Fibroblast of pulmonary artery (primary cell): ENCODE measurements around the gene CAMTA1.

ENCODE experiments used
- DNase-seq: peaks from one replicate; pipeline ENCODE4 v3.0.0-alpha.2; 2010; ENCODE audit warnings: low read depth
- H3K4me3 ChIP-seq: replicated peaks from 2 replicates; pipeline ENCODE4 v1.5.1; 2011; ENCODE audit warnings: low read depth, mild to moderate bottlenecking, control low read depth, low read length, moderate library complexity
- TF ChIP-seq, protein P1 (sequence below): IDR thresholded peaks from 2 replicates; pipeline ENCODE4 v1.5.1; 2011; ENCODE audit warnings: mild to moderate bottlenecking, control low read depth, low read length, inconsistent platforms; ENCODE audit errors: missing control alignments

CAMTA1 gene

DNA sequence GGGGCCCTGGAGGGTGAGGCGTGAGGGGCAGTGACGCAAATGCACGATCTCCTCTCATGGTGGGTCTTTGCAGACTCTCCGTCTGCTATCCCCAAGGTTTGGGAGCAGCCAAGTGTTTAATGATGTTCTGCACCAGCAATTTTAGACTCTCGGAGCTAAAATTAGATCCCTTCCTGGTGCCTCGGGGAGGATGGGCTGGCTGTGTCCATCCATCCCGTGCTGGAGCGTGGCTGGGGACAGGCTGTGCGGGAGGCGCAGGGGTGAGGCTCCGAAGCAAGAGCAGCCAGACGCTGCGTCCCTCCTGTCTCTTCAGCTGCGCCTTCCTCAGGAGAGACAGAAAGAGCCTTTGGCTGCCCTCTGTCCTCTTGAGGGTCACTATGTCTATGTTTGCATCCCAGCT lies 387.6 kb downstream of the CAMTA1 start:
- H3K4me3 ChIP-seq, result no peak overlapping the region
- TF ChIP-seq, protein P1, sequence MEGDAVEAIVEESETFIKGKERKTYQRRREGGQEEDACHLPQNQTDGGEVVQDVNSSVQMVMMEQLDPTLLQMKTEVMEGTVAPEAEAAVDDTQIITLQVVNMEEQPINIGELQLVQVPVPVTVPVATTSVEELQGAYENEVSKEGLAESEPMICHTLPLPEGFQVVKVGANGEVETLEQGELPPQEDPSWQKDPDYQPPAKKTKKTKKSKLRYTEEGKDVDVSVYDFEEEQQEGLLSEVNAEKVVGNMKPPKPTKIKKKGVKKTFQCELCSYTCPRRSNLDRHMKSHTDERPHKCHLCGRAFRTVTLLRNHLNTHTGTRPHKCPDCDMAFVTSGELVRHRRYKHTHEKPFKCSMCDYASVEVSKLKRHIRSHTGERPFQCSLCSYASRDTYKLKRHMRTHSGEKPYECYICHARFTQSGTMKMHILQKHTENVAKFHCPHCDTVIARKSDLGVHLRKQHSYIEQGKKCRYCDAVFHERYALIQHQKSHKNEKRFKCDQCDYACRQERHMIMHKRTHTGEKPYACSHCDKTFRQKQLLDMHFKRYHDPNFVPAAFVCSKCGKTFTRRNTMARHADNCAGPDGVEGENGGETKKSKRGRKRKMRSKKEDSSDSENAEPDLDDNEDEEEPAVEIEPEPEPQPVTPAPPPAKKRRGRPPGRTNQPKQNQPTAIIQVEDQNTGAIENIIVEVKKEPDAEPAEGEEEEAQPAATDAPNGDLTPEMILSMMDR, result no peak
- no peak for DNase-seq

DNA sequence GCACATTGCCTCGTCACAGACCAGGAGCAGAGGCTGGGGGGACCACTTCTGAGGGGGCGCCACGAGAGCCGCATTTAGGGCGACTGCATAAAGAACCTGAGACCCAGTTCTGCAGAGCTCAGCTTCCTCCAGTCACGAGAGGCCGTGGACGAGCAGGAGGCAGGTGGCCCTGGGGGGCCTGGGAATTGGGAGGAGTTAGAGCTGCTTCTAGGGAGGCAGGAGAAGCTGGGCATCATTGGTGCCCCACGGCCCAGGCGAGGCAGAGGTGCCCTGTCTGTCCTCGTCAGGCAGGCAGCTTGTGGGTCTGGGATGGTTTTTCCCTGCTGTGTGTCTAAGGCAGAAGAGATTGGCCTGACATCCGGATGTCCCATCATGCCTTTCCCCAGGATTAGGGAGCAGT lies 389.3 kb downstream of the CAMTA1 start:
- H3K4me3 ChIP-seq, result no peak overlapping the region
- TF ChIP-seq, protein P1, result no peak
- no peak for DNase-seq

DNA sequence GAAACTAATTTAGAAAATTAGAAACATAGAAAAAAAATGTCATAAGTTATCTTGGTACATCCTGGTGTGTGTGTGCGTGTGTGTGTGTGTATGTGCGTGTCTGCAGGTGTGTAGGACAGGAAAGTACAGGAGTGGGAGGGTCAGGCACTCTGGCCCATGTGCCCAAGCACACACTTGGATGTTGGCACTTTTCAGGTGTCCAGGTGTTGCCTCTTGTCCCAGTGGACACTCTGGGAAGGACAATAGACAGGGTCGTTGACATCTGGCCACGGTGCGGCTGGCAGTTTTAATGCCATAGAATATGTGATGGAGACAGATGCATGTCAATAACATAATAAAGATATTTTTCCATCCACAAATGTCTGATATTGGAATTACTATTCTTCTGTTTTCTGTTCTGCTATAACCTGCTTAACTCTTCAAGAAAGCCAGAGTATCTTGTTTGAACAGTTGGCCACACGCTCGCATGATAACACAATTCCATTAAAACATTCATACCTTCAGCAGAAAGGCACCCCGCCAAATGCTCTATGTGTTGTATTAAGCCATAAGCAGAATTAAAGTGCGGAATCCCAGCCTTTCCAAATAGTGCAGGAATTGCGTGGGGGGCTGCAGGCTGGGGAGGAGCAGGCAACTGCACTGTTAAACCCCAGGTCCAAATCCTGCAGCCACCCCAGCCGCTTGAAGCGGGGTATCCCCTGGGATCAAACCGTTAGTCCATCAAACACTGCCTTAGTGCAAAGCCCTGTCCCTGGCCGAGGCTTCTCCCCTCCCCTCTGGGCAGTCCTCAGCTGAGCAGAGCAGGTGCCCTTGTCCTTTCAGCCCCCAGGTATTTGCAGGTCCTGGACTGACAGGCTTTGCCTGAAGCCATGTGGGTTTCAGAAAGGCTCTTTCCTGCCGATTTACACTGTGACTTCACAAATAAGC lies 390.0 kb downstream of the CAMTA1 start:
- DNase-seq, result no peak
- TF ChIP-seq, protein P1, result no peak
- no peak overlapping the region for H3K4me3 ChIP-seq

DNA sequence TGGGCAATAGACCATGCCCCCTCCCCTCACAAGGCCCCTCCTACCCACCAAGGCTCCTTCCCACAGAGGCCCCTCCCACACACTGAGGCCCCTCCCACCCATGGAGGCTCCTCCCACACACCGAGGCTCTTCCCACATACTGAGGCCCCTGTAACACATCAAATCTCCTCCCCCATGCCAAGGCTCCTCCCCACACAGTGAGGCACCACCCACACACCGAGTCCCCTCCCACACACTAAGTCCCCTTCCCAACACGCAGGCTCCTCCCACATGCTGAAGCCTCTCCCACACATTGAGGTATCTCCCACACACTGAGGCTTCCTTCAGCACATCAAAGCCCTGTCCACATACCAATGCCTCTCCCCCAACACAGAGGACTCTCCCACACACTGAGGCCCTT lies 391.8 kb downstream of the CAMTA1 start:
- TF ChIP-seq, protein P1, result no peak
- H3K4me3 ChIP-seq, result no peak overlapping the region
- no peak for DNase-seq

DNA sequence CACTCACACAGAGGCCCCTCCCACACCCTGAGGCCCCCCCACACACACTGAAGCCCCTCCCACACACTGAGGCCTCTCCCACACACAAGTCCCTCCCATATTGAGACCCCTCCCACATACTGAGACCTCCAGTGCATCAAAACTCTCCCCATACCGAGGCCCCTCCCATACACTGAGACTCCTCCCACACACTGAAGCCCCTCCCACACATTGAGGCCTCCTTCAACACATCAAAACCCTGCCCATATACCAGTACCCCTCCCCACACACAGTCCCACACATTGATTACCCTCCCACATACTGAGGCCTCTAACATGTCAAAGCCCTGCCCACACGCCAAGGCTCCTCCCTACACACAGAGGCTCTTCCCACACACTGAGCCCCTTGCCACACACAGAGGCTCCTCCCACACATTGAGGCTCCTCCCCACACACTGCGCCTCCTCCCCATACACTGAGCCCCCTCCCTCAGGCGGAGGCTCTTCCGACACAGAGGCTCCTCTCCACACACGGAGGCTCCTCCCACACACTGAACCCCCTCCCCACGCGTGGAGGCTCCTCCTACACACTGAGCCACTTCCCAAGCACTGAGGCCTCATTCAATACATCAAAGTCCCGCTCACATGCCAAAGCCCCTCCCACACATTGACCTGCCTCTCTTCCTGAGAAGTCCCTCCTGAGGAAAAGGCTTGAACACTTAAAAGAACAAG lies 392.3 kb downstream of the CAMTA1 start:
- TF ChIP-seq, protein P1, result no peak
- H3K4me3 ChIP-seq, result no peak overlapping the region
- no peak for DNase-seq

DNA sequence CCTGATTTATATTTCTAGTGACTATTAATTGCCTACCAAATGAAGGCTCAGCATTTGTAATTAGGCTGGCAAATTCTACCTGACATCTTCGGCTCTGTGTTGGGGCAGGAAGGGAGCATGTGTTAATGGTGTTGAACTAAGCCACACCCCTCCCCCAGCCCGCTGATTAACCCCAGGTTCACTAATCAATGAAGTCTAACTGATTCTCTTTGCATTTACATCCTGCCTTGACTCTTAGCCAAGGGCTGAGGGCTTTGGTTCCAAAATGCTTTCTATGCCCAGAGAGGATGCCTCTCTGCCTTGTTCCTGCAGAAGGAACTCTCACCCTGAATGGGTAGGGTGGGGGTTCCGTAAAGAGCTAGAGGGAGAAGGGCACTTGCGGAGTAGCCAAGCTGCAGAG lies 393.1 kb downstream of the CAMTA1 start:
- DNase-seq, result no peak
- H3K4me3 ChIP-seq, result no peak overlapping the region
- TF ChIP-seq, protein P1, result no peak
